Upper lobe of left lung (tissue), 4 donors: ENCODE measurements around the gene ZCCHC7.

Experiments used
- POLR2AphosphoS5 ChIP-seq, 2 donors: sonication (generic); formaldehyde crosslinking; IDR thresholded peaks; one replicate each; pipeline ENCODE4 v1.5.1; 2017; ENCODE audit warnings: antibody characterized with exemption in 2 of 2
- TF ChIP-seq, protein P1 (sequence below), 6 experiments: fragments of 450-650 bp in 4 of 6; fragments of 200-600 bp in 2 of 6; sonication (generic) in 2 of 6; IDR thresholded peaks; one replicate each; pipeline ENCODE4 v1.5.1; 2016 to 2019; ENCODE audit warnings: antibody characterized with exemption in 6 of 6

DNA sequence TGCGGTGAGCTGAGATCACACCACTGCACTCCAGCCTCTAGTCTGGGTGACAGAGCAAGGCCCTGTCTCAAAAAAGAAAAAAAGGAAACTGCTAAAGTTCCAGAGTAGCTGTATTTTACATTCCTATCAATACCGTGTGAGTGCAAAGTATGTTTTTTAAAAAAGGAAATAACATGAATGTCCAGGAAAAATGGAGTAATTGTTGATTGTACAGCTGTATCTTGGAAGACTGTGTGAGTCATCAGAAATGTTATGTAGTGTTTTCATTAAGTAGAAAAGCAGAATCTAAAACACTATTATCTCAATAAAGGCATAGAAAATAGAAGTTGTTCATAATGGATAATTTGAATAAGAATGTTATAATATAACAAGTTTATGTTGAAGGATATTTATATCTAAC, 53.9 kb downstream of the ZCCHC7 start:
- TF ChIP-seq, protein P1, sequence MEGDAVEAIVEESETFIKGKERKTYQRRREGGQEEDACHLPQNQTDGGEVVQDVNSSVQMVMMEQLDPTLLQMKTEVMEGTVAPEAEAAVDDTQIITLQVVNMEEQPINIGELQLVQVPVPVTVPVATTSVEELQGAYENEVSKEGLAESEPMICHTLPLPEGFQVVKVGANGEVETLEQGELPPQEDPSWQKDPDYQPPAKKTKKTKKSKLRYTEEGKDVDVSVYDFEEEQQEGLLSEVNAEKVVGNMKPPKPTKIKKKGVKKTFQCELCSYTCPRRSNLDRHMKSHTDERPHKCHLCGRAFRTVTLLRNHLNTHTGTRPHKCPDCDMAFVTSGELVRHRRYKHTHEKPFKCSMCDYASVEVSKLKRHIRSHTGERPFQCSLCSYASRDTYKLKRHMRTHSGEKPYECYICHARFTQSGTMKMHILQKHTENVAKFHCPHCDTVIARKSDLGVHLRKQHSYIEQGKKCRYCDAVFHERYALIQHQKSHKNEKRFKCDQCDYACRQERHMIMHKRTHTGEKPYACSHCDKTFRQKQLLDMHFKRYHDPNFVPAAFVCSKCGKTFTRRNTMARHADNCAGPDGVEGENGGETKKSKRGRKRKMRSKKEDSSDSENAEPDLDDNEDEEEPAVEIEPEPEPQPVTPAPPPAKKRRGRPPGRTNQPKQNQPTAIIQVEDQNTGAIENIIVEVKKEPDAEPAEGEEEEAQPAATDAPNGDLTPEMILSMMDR (IDR thresholded peaks at IDR 0.05) = no peak
- TF ChIP-seq POLR2AphosphoS5 (IDR thresholded peaks at IDR 0.05) = no peak
